Progenitor cell of endocrine pancreas (in vitro differentiated cells): ENCODE results near the gene CLOCK. TPM values are rescaled to one million over a fixed set of nuclear protein-coding genes. Genes with fewer than 3 reads are reported as not detected.
A peak's percentile ranks its signal among the peaks of the same experiment; 100 is the strongest.

ENCODE experiments used
- DNase-seq: peaks from one replicate; pipeline ENCODE4 v3.0.0; 2021; ENCODE audit warnings: low spot score; ENCODE audit not compliant: unreplicated experiment
- H3K27ac Mint-ChIP-seq: 2 replicates; pipeline ENCODE4 v1.8.0; 2021; ENCODE audit warnings: mild to moderate bottlenecking, moderate library complexity, mixed read lengths
- H3K27me3 Mint-ChIP-seq: 2 replicates; pipeline ENCODE4 v1.8.0; 2021; ENCODE audit warnings: mixed read lengths
- H3K36me3 Mint-ChIP-seq: 2 replicates; pipeline ENCODE4 v1.8.0; 2022; ENCODE audit warnings: mixed read lengths; ENCODE audit not compliant: insufficient read depth
- H3K4me1 Mint-ChIP-seq: 2 replicates; pipeline ENCODE4 v1.8.0; 2021; ENCODE audit warnings: low read depth, mixed read lengths
- H3K4me3 Mint-ChIP-seq: 2 replicates; pipeline ENCODE4 v1.8.0; 2021; ENCODE audit warnings: low read depth, mild to moderate bottlenecking, moderate library complexity, mixed read lengths
- H3K9me3 Mint-ChIP-seq: 2 replicates; pipeline ENCODE4 v1.8.0; 2021; ENCODE audit warnings: low read depth, mixed read lengths
- CTCF ChIP-seq: fragments of 200-600 bp; sonication (generic); IDR thresholded peaks from one replicate; pipeline ENCODE4 v1.5.0; 2021; ENCODE audit warnings: antibody characterized with exemption, mild to moderate bottlenecking; ENCODE audit not compliant: unreplicated experiment
- total RNA-seq: library from RNA; stranded (reverse); gene quantifications from 2 replicates; pipeline ENCODE4 v1.2.1, GENCODE V29; 2021

CLOCK gene
- total RNA-seq, 1 donor from 2014 or later, result 16.0 TPM

- peak; percentile 21 for TF ChIP-seq CTCF
- H3K36me3 Mint-ChIP-seq, result peaks cover 11% of the 10 kb centered on the region
- no peaks in the 10 kb centered on the region for H3K27me3 Mint-ChIP-seq
- H3K4me3 Mint-ChIP-seq, result no peak overlapping the region
- no peaks in the 10 kb centered on the region for H3K9me3 Mint-ChIP-seq
- DNase-seq, result no peak
- peaks cover 18% of the 10 kb centered on the region for H3K4me1 Mint-ChIP-seq
- no peak overlapping the region for H3K27ac Mint-ChIP-seq
Observed at GRCh38 chr4:55435141-55435841, 111.4 kb downstream of the CLOCK start.

GRCh38 chr4:55431710-55432336 lies 114.9 kb downstream of the CLOCK start:
- no peak for DNase-seq
- TF ChIP-seq CTCF, result no peak
- H3K4me1 Mint-ChIP-seq, result peaks cover 2% of the 10 kb centered on the region
- no peak overlapping the region for H3K4me3 Mint-ChIP-seq
- peaks cover 10% of the 10 kb centered on the region for H3K36me3 Mint-ChIP-seq
- H3K27me3 Mint-ChIP-seq, result no peaks in the 10 kb centered on the region
- H3K9me3 Mint-ChIP-seq, result no peaks in the 10 kb centered on the region
- no peak overlapping the region for H3K27ac Mint-ChIP-seq

- no peak overlapping the region for H3K27ac Mint-ChIP-seq
- no peak overlapping the region for H3K4me3 Mint-ChIP-seq
- no peak for DNase-seq
- no peaks in the 10 kb centered on the region for H3K27me3 Mint-ChIP-seq
- no peaks in the 10 kb centered on the region for H3K9me3 Mint-ChIP-seq
- peaks cover 2% of the 10 kb centered on the region for H3K4me1 Mint-ChIP-seq
- no peak for TF ChIP-seq CTCF
- H3K36me3 Mint-ChIP-seq, result peaks cover 26% of the 10 kb centered on the region
Observed at GRCh38 chr4:55424791-55425190, 121.9 kb downstream of the CLOCK start.

- Mint-ChIP-seq H3K36me3 (peaks cover 15% of the 10 kb centered on the region), H3K27ac (no peak overlapping the region), H3K27me3 (no peaks in the 10 kb centered on the region), H3K4me3 (no peak overlapping the region), H3K9me3 (no peaks in the 10 kb centered on the region), H3K4me1 (no peaks in the 10 kb centered on the region)
- DNase-seq, result no peak
- no peak for TF ChIP-seq CTCF
Observed at GRCh38 chr4:55416176-55416575, 130.5 kb downstream of the CLOCK start.

GRCh38 chr4:55411621-55412020 lies 135.1 kb downstream of the CLOCK start:
- H3K9me3 Mint-ChIP-seq, result no peaks in the 10 kb centered on the region
- H3K27ac Mint-ChIP-seq, result peak overlapping the region; percentile 52
- H3K27me3 Mint-ChIP-seq, result no peaks in the 10 kb centered on the region
- DNase-seq, result no peak
- H3K4me3 Mint-ChIP-seq, result no peak overlapping the region
- TF ChIP-seq CTCF, result no peak
- peaks cover 6% of the 10 kb centered on the region for H3K36me3 Mint-ChIP-seq
- peaks cover 1% of the 10 kb centered on the region for H3K4me1 Mint-ChIP-seq
